WTC11 (cell line): ENCODE results near the gene IL18R1.

Experiments used
- CTCF ChIP-seq: fragments of 200-600 bp; IDR thresholded peaks from 2 replicates; pipeline ENCODE4 v1.8.0; 2022; ENCODE audit warnings: antibody characterized with exemption
- IRF2 ChIP-seq: sonication (generic); formaldehyde crosslinking; IDR thresholded peaks from 2 replicates; pipeline ENCODE4 v1.8.0; 2022; ENCODE audit warnings: low read depth, missing genetic modification reagents, borderline replicate concordance
- NFYB ChIP-seq: sonication (generic); formaldehyde crosslinking; conservative IDR thresholded peaks from 2 replicates; pipeline ENCODE4 v1.8.0; 2022; ENCODE audit warnings: low read depth, missing genetic modification reagents
- NR2C2 ChIP-seq: sonication (generic); formaldehyde crosslinking; IDR thresholded peaks from 2 replicates; pipeline ENCODE4 v1.8.0; 2022; ENCODE audit warnings: mild to moderate bottlenecking, missing genetic modification reagents
- PRDM15 ChIP-seq: sonication (generic); formaldehyde crosslinking; IDR thresholded peaks from 2 replicates; pipeline ENCODE4 v1.8.0; 2022; ENCODE audit warnings: missing genetic modification reagents
- SP1 ChIP-seq: sonication (generic); formaldehyde crosslinking; conservative IDR thresholded peaks from 2 replicates; pipeline ENCODE4 v1.8.1; 2022; ENCODE audit warnings: missing genetic modification reagents
- STAT6 ChIP-seq: sonication (generic); formaldehyde crosslinking; conservative IDR thresholded peaks from 2 replicates; pipeline ENCODE4 v1.8.1; 2023; ENCODE audit warnings: mild to moderate bottlenecking, low read depth, missing genetic modification reagents, moderate library complexity
- TEAD1 ChIP-seq: sonication (generic); formaldehyde crosslinking; IDR thresholded peaks from 2 replicates; pipeline ENCODE4 v1.8.0; 2022; ENCODE audit warnings: mild to moderate bottlenecking, missing genetic modification reagents
- ZBTB21 ChIP-seq: sonication (generic); formaldehyde crosslinking; IDR thresholded peaks from 2 replicates; pipeline ENCODE4 v1.8.1; 2023; ENCODE audit warnings: mild to moderate bottlenecking, missing genetic modification reagents, borderline replicate concordance

GRCh38 chr2:102367331-102367971, 11.9 kb downstream of the IL18R1 start:
- TF ChIP-seq ZBTB21 (CRISPR knock-in tag) (no peak), NFYB (CRISPR knock-in tag) (no peak), PRDM15 (CRISPR knock-in tag) (no peak), STAT6 (CRISPR knock-in tag) (no peak), CTCF (no peak), TEAD1 (CRISPR knock-in tag) (no peak), IRF2 (no peak), SP1 (no peak), NR2C2 (CRISPR knock-in tag) (no peak)
